Airway epithelial cell (primary cell): ENCODE measurements around the gene UFSP1. TPM values are rescaled to one million over a fixed set of nuclear protein-coding genes. Genes with fewer than 3 reads are reported as not detected.

Experiments
- total RNA-seq: library from RNA; depleted of rRNA; stranded (reverse); fragments of >200 nt; gene quantifications from 2 replicates; pipeline ENCODE4 v1.2.3, GENCODE V29; 2015

UFSP1 gene
- 3.0 and 3.5 TPM in 2 replicates for total RNA-seq

DNA sequence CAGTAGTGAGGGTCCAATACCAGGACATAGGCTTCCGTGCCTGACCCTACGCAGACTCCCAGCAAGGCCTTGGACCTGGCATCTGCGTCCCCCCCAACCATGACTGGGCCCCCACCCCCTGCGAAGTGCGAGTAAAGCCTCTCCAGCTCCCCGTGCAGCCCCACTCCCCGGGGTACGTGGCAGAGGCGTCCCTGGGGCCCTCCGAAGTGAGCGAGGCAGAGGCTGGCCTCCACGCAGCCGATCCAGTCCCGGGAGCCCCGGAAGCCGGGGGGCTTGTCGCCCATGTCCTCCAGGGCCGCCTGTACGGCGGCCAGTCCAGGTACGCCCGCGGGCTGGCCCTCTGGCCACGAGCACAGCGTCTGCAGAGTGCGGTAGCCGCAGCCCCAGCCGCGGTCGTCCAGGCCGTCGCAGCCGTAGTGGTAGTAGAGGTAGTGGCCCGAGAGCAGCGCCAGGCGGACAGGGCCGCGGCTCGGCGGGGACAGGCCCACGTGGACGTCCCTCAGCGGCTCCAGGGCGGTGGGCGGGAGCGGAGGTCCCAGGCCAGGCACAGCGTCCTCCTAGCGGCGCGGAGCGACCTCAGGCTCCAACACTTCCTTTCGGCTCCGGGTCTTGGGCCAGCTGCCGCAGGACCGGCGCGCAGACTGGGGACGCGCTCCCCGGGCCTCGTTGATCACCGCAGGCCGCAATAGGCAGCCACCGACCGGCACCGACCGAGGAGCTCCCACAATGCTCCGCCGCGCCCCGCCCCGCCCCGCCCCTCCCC, at the start of gene UFSP1:
UFSP1 (minus strand) TSS at position 728 of the 763 bp plus-strand sequence; CDS start at position 284, 444 bp downstream.

DNA sequence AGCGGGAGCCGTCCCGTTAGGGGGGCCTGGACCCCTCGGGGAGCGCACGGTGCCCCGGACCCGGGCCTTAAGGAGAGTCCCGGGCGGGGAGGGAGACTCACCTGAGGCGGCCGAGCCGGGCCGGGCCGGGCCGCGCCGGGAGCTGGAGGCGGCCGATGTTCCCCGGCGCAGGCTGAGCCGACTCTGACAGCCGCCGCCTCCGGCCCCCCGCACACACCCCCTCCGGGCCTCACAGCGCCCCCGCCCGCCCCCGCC, 6.1 kb upstream of the UFSP1 start, which contains the start of gene ACHE:
ACHE (minus strand) TSS at position 188 of the 255 bp plus-strand sequence. CDS start 1,656 bp downstream, outside the sequence.

DNA sequence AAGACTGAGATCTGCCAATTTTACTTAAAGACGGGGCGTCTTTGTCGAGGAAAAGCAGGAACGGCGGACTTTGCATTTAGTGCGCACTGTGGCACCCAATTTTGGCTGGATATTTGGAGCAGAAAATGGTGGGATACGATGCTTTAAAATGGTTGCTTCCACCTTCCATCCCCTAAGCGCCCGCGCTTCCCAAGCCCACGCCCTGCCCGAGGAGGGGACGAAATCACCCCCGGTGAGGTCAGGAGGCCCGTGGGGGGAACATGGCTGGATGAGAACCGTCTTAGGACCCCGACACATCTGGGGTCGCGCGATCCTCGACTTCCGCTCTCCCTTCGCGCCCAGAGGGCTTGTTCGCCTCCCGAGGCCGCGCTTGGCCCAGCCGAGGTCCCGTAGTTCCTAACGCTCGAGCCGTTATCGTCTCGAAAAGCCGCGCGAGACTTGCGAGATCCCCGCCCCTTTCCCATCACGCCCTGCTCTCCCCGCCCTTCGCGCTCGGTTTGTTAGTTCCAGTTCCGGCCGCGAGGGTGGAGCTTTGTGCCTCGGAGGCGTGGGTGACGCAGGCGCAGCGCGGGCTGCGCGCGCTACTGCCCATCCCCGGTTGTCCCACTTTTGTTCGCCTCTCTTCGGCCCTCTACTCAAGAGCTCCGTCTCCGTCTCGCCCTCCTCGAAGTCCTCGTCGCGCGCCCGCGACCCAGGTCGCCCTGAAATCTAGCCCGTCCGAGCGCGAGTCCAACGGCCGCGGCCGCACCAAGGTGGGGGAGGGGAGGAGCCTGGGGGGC, 14.7 kb downstream of the UFSP1 start, which contains the start of gene SRRT:
SRRT (plus strand) TSS at position 527 of the 779 bp plus-strand sequence. CDS start 488 bp downstream, outside the sequence.

DNA sequence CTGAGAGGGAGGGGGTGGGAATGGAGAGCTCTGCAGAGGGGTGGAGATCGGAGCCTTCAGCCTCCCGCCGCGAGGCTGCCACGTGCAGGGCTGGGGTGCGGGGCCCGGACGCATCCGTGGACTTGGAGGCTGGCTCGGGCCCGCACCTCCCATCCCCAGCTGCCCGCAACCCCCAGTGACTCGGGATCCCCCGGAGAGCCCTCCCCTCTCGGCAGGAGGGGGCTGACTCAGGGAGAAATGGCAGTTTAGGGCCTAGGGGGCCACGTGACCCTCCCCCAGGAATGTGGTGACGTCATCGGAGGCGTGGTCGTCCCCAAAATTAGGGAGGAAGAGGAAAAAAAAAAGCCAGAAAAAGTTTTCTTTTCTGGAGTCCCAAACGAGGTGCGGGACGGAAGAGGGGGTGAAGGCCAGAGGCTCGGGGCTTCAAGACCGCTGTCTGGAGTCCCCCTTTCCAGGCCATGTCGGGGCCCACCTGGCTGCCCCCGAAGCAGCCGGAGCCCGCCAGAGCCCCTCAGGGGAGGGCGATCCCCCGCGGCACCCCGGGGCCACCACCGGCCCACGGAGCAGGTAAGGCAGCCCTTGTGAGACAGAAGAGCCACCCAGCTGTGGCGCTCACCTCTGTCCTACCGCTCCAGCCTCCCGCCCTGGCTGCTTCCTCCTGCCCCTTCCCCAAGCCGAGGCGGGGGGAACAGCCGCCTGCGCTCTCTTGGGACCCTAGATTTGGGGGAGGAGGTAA, 22.3 kb downstream of the UFSP1 start, which contains the start of gene TRIP6:
TRIP6 (plus strand) TSS at position 348 of the 736 bp plus-strand sequence; CDS start at position 459, 111 bp downstream.

DNA sequence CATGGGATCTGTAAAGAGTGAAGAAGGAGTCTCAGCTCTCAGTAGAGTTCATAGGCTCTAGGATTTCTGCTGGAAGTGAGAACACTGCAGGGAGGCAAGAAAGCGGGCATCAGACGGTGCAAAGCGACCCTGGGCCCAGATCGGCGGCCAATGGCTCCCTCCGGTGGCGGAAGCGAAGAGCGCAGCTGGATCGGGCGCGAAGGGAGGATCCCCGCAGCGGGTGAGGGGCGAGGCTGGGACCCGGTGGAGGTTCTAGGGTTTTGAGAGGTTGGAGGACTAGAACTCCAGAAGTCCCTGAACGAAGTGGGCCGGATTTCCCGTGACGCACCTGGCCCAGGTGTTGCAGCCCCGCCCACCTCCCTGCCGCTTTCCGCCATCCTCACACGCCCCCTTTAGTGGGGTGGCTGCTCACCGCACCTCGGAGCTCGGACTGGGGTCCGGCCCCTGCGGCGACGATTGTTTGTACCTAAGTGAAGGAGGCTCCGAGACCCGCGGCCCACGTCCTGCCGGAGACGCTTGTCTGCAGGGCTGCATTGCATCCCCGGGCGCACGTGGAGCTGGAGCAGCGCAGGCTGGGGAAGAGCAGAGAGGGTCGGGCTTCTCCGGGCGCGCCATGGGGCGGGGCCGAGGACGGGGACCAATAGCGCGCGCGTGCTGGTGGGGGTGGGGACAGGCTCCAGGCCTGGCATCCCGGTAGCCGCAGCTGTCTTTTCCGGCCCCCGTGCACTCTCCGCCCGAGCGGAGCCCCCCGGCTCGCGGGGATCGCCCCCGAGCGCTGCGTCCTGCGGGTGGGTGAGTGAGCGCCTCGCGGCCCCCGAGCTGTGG, 37.3 kb downstream of the UFSP1 start, which contains the start of gene SLC12A9:
SLC12A9 (plus strand) TSS at position 666 of the 825 bp plus-strand sequence. CDS start 1,485 bp downstream, outside the sequence.

Other genes starting within 250 kb of the UFSP1 start
- 0.05 and 0.71 TPM in 2 replicates for gene TFR2, start 248.2 kb downstream of the UFSP1 start, total RNA-seq
- gene ACTL6B, start 233.3 kb downstream of the UFSP1 start, total RNA-seq: not detected in 2 replicates
- gene GNB2, start 216.0 kb downstream of the UFSP1 start, total RNA-seq: 255 and 264 TPM in 2 replicates
- gene GIGYF1, start 195.5 kb downstream of the UFSP1 start, total RNA-seq: 7.4 and 9.7 TPM in 2 replicates
- gene POP7, start 183.6 kb downstream of the UFSP1 start, total RNA-seq: 39.9 and 54.2 TPM in 2 replicates
- not detected in 2 replicates for gene EPO, start 169.2 kb downstream of the UFSP1 start, total RNA-seq
- gene ZAN, start 156.1 kb downstream of the UFSP1 start, total RNA-seq: not detected in 2 replicates
- 74.9 and 101 TPM in 2 replicates for gene EPHB4, start 62.2 kb downstream of the UFSP1 start, total RNA-seq
- 12.2 and 20.5 TPM in 2 replicates for gene SLC12A9, start 37.0 kb downstream of the UFSP1 start, total RNA-seq
- 166 and 169 TPM in 2 replicates for gene TRIP6, start 22.3 kb downstream of the UFSP1 start, total RNA-seq
- 66.3 and 73.5 TPM in 2 replicates for gene SRRT, start 14.6 kb downstream of the UFSP1 start, total RNA-seq
- gene ACHE, start 6.2 kb upstream of the UFSP1 start, total RNA-seq: not detected in 2 replicates
- not detected in 2 replicates for gene MUC3A, start 59.8 kb upstream of the UFSP1 start, total RNA-seq
- gene MUC12, start 79.8 kb upstream of the UFSP1 start, total RNA-seq: under 0.01 TPM in 1 of 2 replicates, not detected in the other
- gene MUC17, start 130.4 kb upstream of the UFSP1 start, total RNA-seq: not detected in 2 replicates
- gene TRIM56, start 195.8 kb upstream of the UFSP1 start, total RNA-seq: 7.2 and 7.9 TPM in 2 replicates
- gene SERPINE1, start 237.4 kb upstream of the UFSP1 start, total RNA-seq: 166 and 251 TPM in 2 replicates